PC-3 (cell line): ENCODE measurements around the gene OR52N1. TPM values are rescaled to one million over a fixed set of nuclear protein-coding genes. Genes with fewer than 3 reads are reported as not detected.

Experiments
- ATAC-seq: fragments of 200-7000 bp; cut with Tn5 transposase; 2 replicates; pipeline ENCODE4 v1.9.1; 2020; ENCODE audit warnings: mild to moderate bottlenecking, moderate library complexity
- BruUV-seq: library from RNA; stranded (reverse); fragments of 400-500 nt; replicated peaks from 2 replicates; lab custom pipeline; 2021; lab: Mats Ljungman, UMichigan
- CTCF ChIA-PET: fragments of 300-600 bp; sonication (Branson Sonifier 250); formaldehyde crosslinking; loops from one replicate; lab custom pipeline; 2022; ENCODE audit warnings: antibody characterized with exemption; lab: Charles Lee
- POLR2A ChIA-PET: fragments of 300-600 bp; sonication (Branson Sonifier 250); formaldehyde crosslinking; loops from one replicate; lab custom pipeline; 2022; ENCODE audit warnings: antibody characterized with exemption; ENCODE audit not compliant: unreplicated experiment; lab: Charles Lee
- DNase-seq: peaks from one replicate; pipeline ENCODE4 v3.0.0-alpha.2; 2015
- H2AFZ ChIP-seq: fragments of 300-600 bp; sonication (generic); 2 replicates; pipeline ENCODE4 v1.6.0; 2016; ENCODE audit warnings: antibody characterized with exemption, low read length
- H3F3A ChIP-seq: fragments of 300-600 bp; sonication (generic); one replicate; pipeline ENCODE4 v1.6.0; 2017; ENCODE audit warnings: antibody characterized with exemption, low read length, control low read depth, mild to moderate bottlenecking; ENCODE audit not compliant: unreplicated experiment
- H3K27ac ChIP-seq: fragments of 300-600 bp; sonication (generic); 2 replicates; pipeline ENCODE4 v1.5.1; 2016; ENCODE audit warnings: mild to moderate bottlenecking, low read length
- H3K27me3 ChIP-seq: fragments of 300-600 bp; sonication (generic); 2 replicates; pipeline ENCODE4 v1.6.1; 2016; ENCODE audit warnings: low read length, mixed read lengths
- H3K36me3 ChIP-seq: fragments of 300-600 bp; sonication (generic); 2 replicates; pipeline ENCODE4 v1.6.1; 2016; ENCODE audit warnings: low read depth, mixed run types, low read length, mixed read lengths
- H3K4me1 ChIP-seq: fragments of 300-600 bp; sonication (generic); 2 replicates; pipeline ENCODE4 v1.5.1; 2016; ENCODE audit warnings: low read length; ENCODE audit not compliant: insufficient read depth
- H3K4me2 ChIP-seq: fragments of 300-600 bp; sonication (generic); 2 replicates; pipeline ENCODE4 v1.6.0; 2016; ENCODE audit warnings: low read length
- H3K4me3 ChIP-seq: fragments of 300-600 bp; sonication (generic); 2 replicates; pipeline ENCODE4 v1.5.1; 2016; ENCODE audit warnings: mild to moderate bottlenecking, low read length, mixed read lengths
- H3K79me2 ChIP-seq: fragments of 300-600 bp; sonication (generic); 2 replicates; pipeline ENCODE4 v1.6.1; 2017; ENCODE audit warnings: low read length, mixed read lengths
- H3K9ac ChIP-seq: fragments of 300-600 bp; sonication (generic); 2 replicates; pipeline ENCODE4 v1.6.0; 2016; ENCODE audit warnings: mild to moderate bottlenecking, low read length
- H3K9me2 ChIP-seq: fragments of 300-600 bp; sonication (generic); replicated peaks from 2 replicates; pipeline ENCODE4 v1.6.1; 2016; ENCODE audit warnings: mixed run types, low read length, mixed read lengths
- H3K9me3 ChIP-seq: fragments of 300-600 bp; sonication (generic); 2 replicates; pipeline ENCODE4 v1.6.1; 2016; ENCODE audit warnings: low read length, mixed read lengths
- H4K20me1 ChIP-seq: fragments of 300-600 bp; sonication (generic); 2 replicates; pipeline ENCODE4 v1.6.1; 2016; ENCODE audit warnings: low read length, mixed read lengths
- CTCF ChIP-seq: fragments of 300-600 bp; sonication (generic); conservative IDR thresholded peaks from 2 replicates; pipeline ENCODE4 v1.5.1; 2017; ENCODE audit warnings: antibody characterized with exemption, low read depth, mild to moderate bottlenecking, low read length
- EZH2 ChIP-seq: fragments of 300-600 bp; sonication (generic); IDR thresholded peaks from one replicate; pipeline ENCODE4 v1.6.1; 2017; ENCODE audit warnings: antibody characterized with exemption, mild to moderate bottlenecking, low read length; ENCODE audit not compliant: unreplicated experiment
- EZH2phosphoT487 ChIP-seq: fragments of 300-600 bp; sonication (generic); IDR thresholded peaks from 2 replicates; pipeline ENCODE4 v1.6.1; 2018; ENCODE audit warnings: mild to moderate bottlenecking, antibody characterized with exemption, low read length, borderline replicate concordance
- intact Hi-C: fragments of 100-400 bp; cut with micrococcal nuclease; formaldehyde crosslinking; loops from 2 replicates; pipeline ENCODE4 v1.9.0; 2023
- total RNA-seq: library from RNA; depleted of rRNA; stranded (reverse); fragments of >200 nt; gene quantifications from 2 replicates; pipeline ENCODE4 v1.2.3, GENCODE V29; 2014

The OR52N1 gene
- total RNA-seq, 1 experiment from 2014 or later, result not detected

GRCh38 chr11:5831196-5831829, 40.2 kb upstream of the OR52N1 start:
- TF ChIP-seq EZH2 (no peak), EZH2phosphoT487 (no peak), CTCF (no peak)
- Histone ChIP-seq H3K79me2 (no peaks in the 10 kb centered on the region), H2AFZ (no peak overlapping the region), H3K4me1 (no peaks in the 10 kb centered on the region), H3K4me2 (no peak overlapping the region), H3K27ac (no peak overlapping the region), H4K20me1 (no peaks in the 10 kb centered on the region), H3K9ac (no peak overlapping the region), H3F3A (no peaks in the 10 kb centered on the region), H3K36me3 (no peaks in the 10 kb centered on the region), H3K27me3 (no peaks in the 10 kb centered on the region), H3K4me3 (no peak overlapping the region), H3K9me3 (no peaks in the 10 kb centered on the region), H3K9me2 (no peaks in the 10 kb centered on the region)
- intact Hi-C loops, result no loop called here
- DNase-seq, result no peak
- ATAC-seq, result no peak
- BruUV-seq, result no TSS peak
- ChIA-PET POLR2A (no interaction called here), CTCF (no interaction called here)

- TF ChIP-seq EZH2 (no peak), EZH2phosphoT487 (no peak), CTCF (no peak)
- BruUV-seq, result no TSS peak
- Histone ChIP-seq H3K79me2 (no peaks in the 10 kb centered on the region), H3K4me2 (no peak overlapping the region), H3K36me3 (no peaks in the 10 kb centered on the region), H3K9me3 (no peaks in the 10 kb centered on the region), H2AFZ (no peak overlapping the region), H3K4me1 (no peaks in the 10 kb centered on the region), H3K9ac (no peak overlapping the region), H3K27me3 (no peaks in the 10 kb centered on the region), H3K27ac (no peak overlapping the region), H3F3A (no peaks in the 10 kb centered on the region), H3K9me2 (no peaks in the 10 kb centered on the region), H3K4me3 (no peak overlapping the region), H4K20me1 (no peaks in the 10 kb centered on the region)
- POLR2A ChIA-PET, result no interaction called here
- intact Hi-C loops, result no loop called here
- ATAC-seq (no peak), DNase-seq (no peak)
- CTCF ChIA-PET, result no interaction called here
Measured at GRCh38 chr11:5818245-5818886, 27.3 kb upstream of the OR52N1 start.

- H3K36me3 ChIP-seq, result no peaks in the 10 kb centered on the region
Measured at GRCh38 chr11:5815534-5815933, 24.5 kb upstream of the OR52N1 start.

More at GRCh38 chr11:5815534-5815933, 24.5 kb upstream of the OR52N1 start:
- Histone ChIP-seq H3K9ac (no peak overlapping the region), H3K27ac (no peak overlapping the region), H2AFZ (no peak overlapping the region), H3K79me2 (no peaks in the 10 kb centered on the region), H3K9me2 (no peaks in the 10 kb centered on the region), H3K4me3 (no peak overlapping the region), H3K4me1 (no peaks in the 10 kb centered on the region), H4K20me1 (no peaks in the 10 kb centered on the region), H3F3A (no peaks in the 10 kb centered on the region), H3K9me3 (no peaks in the 10 kb centered on the region), H3K27me3 (no peaks in the 10 kb centered on the region; the same call in 1 of the 2 replicates), H3K4me2 (no peak overlapping the region)
- no TSS peak for BruUV-seq
- ChIA-PET CTCF (no interaction called here), POLR2A (no interaction called here)
- ATAC-seq (no peak), DNase-seq (no peak)
- intact Hi-C loops, result no loop called here
- TF ChIP-seq EZH2phosphoT487, result no peak
- no peak for TF ChIP-seq CTCF
- no peak for TF ChIP-seq EZH2
